GM21526 (cell line): ENCODE measurements around the gene C14orf132.
"Not testable (repeated sequence)": the region's sequence is repeated elsewhere in the genome, so short reads cannot be mapped to it uniquely, and the experiment has no call there.

Experiments
- ATAC-seq: cut with Tn5 transposase; IDR thresholded peaks from one replicate; pipeline ENCODE4 v1.9.1; 2021; ENCODE audit warnings: moderate library complexity; ENCODE audit not compliant: unreplicated experiment, low FRiP score

C14orf132 gene

DNA sequence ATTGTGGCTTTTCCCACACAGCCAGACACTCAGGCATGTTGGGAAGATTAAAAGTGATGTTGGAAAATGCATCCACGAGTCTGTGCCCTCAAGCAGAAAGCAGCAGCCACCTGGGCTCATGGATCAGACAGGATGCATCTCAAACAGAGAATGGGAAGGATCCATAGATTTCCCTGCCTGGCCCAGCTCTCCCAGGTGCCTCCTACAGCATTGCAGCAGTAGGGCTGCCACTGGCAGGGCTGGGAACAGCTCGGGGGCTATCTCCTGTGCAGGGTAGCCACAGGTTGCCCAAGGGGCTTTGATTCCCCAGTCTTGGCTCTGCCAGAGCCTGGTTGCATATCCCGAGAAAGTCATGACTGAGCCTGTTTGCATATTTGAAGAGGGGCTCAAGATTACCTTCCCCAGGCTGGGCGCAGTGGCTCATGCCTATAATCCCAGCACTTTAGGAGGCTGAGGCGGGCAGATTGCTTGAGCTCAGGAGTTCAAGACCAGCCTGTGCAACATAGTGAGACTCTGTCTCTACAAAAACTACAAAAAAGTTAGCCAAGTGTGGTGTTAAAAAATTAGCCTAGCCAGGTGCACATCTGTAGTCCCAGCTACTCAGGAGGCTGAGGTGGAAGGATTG is 19.5 kb downstream of the C14orf132 start:
- ATAC-seq: no peak

DNA sequence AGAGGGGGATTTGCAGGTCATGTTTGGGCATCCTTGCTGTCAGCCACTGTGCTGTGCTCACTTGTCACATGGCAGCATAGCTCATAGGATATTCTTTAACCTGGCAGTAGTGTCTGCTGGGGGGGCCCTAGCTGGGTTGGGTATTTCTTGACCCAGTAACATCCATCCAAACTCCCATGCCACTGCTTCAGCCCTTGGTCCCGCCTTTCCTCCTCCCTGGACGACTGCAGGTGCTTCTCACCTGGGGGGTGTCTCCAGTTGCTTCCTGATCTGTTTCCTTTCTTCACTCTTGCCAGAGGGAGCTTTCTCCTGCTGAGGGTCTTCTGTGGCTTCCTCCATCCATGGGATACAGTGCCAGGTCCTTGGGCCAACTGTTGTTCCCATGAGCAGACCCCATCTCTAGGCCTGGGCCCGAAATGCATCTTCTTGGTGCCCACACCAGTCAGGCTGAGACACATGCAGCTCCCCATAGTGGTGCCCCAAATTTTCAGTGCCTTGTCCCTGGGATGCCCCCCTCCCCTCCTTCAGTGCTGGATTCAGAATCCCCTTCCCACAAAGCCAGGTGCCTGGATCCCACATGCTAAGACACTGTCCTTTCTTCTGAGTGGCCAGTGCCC is 20.5 kb downstream of the C14orf132 start:
- no peak for ATAC-seq

DNA sequence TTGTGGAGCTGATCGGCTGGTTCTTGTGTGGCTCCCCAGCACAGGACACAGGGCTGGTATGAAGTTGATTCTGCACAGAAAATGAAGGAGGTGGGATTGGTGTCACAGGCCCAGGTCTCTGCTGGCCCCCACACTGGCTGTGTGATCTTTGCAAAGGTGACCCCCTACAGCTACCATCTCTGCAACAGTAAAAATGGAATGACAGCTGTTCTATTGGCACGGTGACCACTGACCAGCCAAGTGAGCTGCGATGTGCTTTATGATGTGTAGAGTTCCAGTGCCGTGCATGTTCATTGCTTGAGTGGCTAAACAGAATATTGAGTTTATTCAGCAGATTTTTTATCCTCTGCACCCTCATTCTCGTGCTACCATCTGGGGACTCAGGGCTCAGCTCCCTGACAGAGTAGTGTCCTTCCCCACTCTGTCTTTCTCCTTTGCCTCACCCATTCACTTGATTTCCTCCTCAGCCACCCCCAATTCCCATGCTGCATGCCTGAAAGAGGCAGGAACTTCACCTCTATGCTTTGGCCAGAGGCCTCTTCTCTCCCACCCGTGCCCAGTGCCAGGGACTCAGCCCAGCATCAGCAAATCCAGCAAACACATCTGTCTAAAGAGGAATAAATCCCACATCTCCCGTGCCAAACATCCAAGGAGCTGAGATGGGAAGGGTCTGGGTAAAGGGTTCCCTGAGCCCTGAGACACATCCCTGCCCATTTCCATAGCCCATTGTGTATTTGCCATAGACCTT is 21.2 kb downstream of the C14orf132 start:
- no peak for ATAC-seq

DNA sequence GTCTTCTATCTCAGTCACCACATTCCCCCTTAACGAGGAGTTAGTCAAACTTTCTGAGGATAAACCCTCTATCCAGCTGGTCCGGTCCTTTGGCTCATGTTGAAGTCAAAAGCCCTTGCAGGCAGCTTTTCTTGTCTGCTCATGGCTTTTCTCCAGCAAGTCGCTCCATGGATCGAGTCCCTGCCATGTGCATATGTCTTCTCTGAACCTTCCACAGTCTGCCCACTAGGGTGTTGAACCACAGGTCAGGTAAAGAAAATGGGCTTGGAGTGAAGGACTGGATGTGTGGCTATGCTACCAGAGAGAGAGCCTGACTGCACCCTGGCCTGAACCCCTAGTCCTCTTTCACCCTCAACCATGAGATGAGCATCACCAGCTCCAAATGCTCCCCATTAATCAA is 22.8 kb downstream of the C14orf132 start:
- no peak for ATAC-seq

DNA sequence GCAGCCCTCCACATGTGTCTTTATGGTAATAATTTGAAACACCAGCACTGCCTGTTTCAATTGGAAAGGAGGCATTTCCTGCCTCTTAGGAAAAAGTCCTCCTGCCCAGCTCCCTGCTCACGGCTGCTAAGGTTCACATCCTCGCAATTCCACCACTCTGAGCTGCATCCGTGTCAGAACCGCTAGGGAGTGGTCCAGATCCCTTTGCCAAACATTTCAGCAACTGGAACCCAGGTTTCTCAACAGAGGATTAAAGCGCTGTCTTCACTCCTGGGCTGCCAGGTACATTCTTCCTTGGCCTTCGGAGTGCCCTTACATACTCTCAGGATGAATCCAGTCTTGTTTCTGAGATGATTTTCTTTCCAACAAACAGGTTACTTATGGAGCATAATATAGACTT is 23.3 kb downstream of the C14orf132 start:
- ATAC-seq: no peak

DNA sequence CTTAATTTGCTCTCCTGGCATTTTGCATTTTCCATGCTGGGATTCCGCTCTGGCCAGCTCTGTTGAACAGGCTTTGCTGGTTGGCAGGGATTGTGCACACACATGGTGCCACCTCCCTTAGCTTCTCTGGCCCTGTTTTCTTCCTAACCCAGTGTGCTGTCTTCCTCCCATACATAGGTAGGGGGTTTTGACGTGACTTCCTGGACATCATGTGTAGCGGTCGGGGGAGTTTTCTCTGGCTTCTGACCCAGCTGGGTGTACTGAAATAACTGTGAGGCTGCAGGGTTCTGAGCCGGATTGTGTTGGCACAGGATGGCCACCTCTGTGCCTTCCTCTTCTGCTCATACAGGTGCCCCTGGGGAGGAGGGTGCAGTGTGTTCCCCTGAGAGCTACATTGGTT is 25.7 kb downstream of the C14orf132 start:
- no peak for ATAC-seq

DNA sequence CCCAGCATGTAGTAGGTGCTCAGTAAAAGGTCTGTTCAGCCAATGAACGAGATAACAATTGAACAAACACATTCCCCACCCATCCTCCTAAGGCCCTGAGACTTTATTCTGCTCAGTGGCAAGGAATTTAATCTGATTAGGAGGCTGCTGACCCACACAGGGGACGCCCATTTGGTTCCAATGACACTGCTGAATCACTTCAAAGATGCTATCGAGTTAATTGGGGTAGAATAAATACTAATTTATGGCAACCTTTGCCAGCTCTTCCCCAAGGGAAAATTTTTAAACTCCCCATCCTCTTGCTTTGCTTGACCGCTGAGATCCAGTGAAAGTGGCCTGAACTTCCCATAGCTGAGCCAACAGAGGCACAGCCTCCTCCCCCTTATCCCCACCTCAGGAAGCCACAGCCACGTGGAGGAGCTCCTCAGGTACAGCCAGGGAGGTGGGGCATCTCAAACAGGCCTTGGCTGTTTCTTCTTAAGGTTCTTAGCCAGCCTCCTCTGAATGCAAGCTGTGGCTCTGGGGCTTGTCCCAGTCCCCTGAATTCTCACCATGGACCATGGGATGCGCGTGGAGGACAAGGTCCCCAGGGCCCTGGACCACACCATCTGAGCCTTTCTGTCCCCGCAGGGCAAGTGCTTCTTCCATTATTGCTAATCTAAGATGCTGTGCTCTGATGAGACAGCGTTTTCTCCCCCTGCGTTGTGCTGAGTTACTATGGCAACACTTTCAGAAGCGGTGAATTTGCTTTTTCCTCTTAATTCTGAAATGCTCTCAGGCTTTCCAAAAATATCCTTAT is 26.7 kb downstream of the C14orf132 start:
- no peak for ATAC-seq

DNA sequence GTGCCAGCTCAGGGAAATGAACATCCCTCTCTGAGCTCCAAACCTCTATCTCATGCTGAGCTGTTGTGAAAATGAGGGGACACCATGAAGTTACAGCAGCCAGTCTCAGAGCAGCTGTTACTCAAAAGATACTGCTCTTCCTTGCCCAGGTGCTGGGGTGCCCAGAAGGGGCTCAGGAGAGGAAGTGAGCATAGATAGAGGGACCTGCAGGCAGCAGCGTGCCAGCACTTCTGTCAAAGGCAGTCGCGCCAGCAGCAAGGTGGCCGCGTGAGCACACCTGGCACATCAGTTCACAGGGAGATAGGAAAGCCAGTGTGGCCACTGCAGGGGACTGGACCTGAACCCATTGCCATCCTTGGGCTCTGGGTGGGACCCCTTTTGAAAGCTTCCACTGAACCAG is 27.8 kb downstream of the C14orf132 start:
- ATAC-seq: no peak

DNA sequence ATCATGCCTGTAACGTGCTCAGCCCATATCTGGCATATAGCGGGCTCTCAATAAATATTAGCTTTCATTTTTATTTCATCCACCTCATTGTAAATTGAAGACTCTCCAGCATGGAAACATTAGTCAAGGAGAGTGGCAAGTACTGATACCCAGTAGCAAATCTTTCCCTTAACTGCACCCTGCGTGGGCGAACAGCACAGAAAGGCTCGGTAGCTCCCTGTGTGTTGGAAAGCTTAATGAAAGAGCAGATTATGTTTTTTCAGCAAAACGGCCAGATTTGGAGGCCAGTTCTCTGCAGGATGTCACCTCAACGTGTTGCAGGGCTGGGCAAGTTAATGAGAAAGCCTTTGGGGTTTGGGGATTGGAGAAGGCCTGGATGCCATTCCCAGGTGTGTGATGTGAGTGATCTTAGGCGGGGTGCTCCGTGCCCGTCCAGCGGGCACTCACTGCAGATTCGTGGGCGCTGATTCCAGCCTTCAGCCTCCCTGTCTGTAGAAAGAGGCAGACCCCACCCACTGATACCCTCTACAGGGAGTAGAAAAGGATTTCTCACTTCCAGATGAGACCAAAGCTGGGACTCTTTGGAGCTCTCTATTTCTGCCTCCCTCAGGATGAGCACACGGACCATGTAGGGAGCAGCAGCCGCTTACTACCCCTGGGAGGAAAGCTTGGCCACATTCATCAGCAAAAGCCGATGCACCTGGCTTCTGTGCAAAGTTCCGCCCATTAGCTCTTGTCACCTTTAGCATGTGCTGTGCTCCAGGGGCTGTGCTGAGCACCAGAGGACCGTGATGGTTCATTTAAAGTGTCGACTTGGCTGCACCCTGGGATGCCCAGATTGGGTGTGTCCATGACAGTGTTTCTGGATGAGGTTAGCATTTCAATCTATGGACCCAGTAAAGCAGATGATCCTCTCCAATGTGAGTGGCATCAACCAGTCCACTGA is 29.1 kb downstream of the C14orf132 start:
- no peak for ATAC-seq

DNA sequence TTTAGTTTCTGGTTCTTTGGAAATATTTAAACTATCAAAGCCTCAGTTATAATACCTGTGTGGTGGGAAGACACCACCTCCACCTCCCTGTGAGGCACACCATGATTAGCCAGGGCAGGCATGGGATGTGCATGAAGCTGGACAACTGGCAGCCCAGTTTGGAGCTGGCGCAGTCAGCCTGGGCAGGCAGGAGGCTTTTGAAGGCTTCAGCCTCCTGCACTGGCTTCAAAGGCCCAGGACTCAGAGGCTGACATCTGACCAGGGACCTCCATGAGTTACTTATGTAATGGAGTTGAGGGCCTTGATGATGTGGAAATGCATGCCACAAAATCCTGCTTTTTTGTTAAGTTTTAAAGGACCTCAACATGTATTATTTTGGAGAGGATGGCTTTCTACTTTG is 30.3 kb downstream of the C14orf132 start:
- ATAC-seq: no peak

DNA sequence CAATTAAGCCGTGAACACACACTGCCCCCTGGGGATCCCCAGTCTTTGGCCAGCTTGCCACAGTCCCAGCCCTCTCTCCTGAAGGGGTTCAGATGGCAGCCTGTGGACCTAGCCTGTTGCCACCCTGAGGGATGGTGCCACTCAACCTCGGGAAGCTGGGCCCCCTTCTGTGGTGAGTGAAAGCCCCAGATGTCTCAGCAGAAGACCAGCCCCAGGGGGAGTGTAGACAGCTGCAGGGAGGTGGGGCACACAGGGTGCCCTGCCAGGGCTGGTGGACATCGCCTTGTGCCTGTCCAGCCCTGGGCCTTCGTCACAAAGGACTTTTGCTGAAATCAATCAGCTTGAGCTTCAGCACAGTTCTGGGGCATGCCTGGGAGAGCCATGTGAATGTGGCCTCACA is 32.4 kb downstream of the C14orf132 start:
- no peak for ATAC-seq

DNA sequence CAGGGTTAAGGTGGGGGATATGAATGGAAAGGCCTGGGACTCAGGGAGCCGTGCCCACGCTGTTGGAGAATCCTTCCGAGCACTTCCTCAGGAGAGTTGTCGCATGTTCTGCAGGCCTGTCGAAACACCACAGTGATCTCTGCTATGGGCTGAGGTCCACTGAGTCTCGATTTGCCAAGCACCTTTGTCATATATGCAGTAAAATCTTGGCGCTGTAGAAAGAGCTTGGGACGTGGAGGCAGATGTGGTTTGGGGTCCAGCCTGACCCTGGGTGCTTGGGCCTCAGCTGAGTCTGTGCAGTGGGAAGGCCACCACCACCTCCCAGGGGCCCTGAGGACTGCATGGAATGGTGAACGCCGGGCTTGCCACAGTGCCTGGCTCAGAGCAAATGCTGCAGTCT is 32.9 kb downstream of the C14orf132 start:
- no peak for ATAC-seq

DNA sequence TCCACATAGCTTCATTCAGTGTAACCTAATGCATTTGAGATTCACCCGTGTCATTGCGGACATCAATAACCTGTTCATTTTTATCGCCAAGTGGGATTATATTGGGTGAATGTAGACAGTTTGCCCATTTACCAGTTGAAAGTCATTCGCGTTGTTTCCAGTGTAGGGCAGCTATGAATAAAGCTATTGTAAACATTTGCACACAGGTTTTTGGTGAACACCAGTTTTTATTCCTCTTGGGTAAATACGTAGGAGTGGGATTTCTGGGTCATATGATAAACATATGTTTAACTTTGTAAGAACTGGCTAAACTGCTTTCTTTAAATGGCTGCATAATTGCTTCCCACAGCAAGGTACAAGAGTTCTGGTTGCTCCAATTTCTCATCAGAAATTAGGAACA is 33.6 kb downstream of the C14orf132 start:
- no peak for ATAC-seq

DNA sequence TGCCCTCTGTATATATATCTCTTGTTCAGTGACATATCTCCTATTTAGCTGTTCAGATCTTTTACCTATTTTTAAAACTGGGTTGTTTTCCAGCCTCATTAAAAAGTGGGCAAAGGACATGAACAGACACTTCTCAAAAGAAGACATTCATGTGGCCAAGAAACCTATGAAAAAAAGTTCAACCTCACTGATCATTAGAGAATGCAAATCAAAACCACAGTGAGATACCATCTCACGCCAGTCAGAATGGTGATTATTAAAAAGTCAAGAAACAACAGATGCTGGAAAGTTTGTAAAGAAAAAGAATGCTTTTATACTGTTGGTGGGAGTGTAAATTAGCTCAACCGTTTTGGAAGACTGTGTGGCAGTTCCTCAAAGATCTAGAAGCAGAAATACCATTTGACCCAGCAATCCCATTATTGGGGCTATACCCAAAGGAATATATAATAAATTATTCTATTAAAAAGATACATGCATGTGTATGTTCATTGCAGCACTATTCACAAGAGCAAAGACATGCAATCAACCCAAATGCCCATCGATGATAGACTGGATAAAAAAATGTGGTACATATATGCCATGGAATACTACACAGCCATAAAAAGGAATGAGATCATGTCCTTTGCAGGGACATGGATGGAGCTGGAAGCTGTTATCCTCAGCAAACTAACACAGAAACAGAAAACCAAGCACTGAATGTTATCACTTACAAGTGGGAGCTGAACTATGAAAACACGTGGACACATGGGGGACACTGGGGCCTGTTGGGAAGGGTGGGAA is 34.3 kb downstream of the C14orf132 start:
- not testable (repeated sequence) for ATAC-seq

DNA sequence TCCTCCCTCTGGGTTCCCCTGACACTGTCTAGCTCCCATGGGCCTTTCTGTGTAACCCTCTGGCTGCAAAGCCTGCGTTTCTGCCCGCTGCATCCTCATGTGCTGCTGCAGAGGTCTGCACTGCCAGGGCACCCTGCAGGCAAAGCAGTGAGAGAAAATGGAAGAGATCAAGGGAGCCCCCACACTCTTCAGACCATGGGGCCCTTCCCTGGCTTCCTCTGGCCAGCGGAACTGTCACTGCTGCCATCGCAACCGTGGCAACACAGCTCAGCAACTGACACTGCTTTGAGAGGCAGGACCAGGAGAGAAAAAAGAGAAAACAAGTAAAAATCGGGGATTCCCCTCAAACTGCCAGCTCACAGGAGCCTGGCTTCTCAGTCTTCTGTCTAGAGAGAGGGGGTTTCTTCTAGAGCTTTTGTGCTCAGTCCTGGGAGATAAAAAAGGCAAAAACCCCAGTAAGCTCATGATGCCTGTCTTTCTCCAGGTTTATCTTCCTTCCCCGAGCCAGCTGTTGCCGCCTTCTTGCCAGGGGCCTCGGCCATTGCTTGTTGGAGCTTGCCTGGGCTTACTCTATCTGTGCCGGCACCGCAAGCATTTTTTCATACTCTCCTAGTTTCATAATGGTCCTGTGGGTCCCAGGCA is 38.9 kb downstream of the C14orf132 start:
- no peak for ATAC-seq

DNA sequence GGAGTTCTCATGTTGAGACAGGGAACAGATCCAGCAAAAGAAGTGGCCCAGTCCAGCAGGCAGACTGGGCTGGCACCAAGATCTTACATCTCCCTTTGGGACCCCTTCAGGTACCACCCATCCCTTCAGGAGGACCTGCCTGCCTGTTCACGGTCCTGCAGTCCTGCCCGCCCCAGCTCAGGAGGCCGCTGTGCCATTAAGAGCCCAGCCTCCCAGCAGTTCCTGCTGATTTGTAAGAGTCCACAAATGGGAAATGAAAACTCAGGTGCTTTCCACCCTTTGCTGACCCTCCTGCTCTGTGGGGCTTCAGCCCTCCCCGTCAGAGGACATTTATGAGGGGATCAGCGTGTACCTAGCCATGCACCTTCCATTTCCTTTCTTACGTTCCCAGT is 39.5 kb downstream of the C14orf132 start:
- ATAC-seq: no peak

DNA sequence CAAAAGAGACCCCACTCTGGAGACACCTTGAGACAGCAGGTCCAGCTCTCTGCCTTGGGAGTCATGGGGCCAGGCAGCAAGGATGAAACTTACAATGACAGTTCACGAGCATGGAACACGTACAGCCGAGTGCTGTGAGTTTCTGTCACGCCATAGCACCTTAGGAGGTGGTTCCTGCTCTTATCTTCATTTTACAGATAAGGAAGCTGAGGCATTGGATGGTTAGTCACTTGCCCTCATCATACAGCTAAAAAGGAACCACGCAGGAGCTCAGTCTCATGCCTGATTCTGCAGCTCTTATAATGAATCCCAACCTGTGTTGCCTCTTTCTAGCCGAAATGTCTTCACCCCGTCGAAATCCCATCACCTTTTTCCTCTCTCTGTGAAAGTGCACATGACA is 39.9 kb downstream of the C14orf132 start:
- ATAC-seq: no peak

DNA sequence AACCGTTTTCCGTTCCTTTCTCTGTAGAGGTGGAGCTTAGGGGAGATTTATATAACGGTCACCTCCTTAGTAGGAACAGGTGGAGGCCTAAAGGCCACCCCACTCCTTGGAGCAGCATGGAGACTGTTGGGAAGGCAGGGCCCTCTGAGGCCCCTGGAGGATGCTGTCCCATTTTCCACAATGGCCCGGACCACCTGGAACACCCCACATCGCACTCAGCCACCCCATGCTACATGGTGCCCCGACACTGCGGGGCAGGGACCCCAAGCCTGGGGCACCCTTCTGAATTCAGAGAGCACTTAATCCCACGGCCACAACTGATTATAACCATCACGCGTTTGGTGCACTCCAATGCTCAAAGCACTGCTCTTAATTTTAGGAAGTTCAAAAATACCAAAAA is 41.4 kb downstream of the C14orf132 start:
- no peak for ATAC-seq

DNA sequence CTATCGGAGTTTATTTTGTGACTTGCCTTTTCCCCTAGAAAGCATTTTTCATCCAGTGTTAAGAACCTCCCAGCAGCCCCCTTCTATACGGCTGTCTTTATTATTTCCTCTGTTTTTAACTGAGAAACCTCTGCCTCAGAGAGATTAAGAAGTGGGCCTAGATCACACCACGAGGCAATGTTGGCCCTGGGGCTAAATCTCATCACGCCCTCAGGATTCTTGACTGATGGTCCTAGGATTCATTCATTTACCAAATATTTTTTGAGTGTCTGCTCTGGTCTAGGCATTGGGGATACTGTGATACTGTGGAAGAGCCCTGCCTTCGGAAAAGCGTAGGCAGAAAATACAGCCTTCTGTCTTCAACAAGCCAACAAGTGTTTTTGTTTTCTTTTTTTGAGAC is 42.1 kb downstream of the C14orf132 start:
- ATAC-seq: no peak
